Activated naive CD8-positive, alpha-beta T cell (primary cell): ENCODE results near the gene WDR70.
"Not testable (repeated sequence)": the region's sequence is repeated elsewhere in the genome, so short reads cannot be mapped to it uniquely, and the experiment has no call there.

Experiments used
- H3K27ac Mint-ChIP-seq: one replicate; pipeline ENCODE4 v1.8.0; 2021; ENCODE audit warnings: mixed read lengths
- H3K27me3 Mint-ChIP-seq: one replicate; pipeline ENCODE4 v1.8.0; 2021; ENCODE audit warnings: mixed read lengths
- H3K36me3 Mint-ChIP-seq: one replicate; pipeline ENCODE4 v1.8.0; 2021; ENCODE audit warnings: mixed read lengths
- H3K4me1 Mint-ChIP-seq: one replicate; pipeline ENCODE4 v1.8.0; 2021; ENCODE audit warnings: low read depth, mixed read lengths
- H3K4me3 Mint-ChIP-seq: one replicate; pipeline ENCODE4 v1.8.0; 2021; ENCODE audit warnings: mild to moderate bottlenecking, mixed read lengths
- H3K9me3 Mint-ChIP-seq: one replicate; pipeline ENCODE4 v1.8.0; 2021; ENCODE audit warnings: low read depth, mixed read lengths

The WDR70 gene

GRCh38 chr5:37672118-37672588 is 293.0 kb downstream of the WDR70 start:
- not testable (repeated sequence) for H3K27ac Mint-ChIP-seq, H3K27me3 Mint-ChIP-seq
- H3K36me3 Mint-ChIP-seq: peaks cover 18% of the 10 kb centered on the region

GRCh38 chr5:37674361-37674760 is 295.2 kb downstream of the WDR70 start:
- H3K4me1 Mint-ChIP-seq: peaks cover 26% of the 10 kb centered on the region
- H3K4me3 Mint-ChIP-seq, H3K9me3 Mint-ChIP-seq, H3K27me3 Mint-ChIP-seq, H3K27ac Mint-ChIP-seq: not testable (repeated sequence)
- H3K36me3 Mint-ChIP-seq: peaks cover 19% of the 10 kb centered on the region

More at GRCh38 chr5:37672118-37672588, 293.0 kb downstream of the WDR70 start:
- H3K4me1 Mint-ChIP-seq: peaks cover 26% of the 10 kb centered on the region
- H3K4me3 Mint-ChIP-seq, H3K9me3 Mint-ChIP-seq: not testable (repeated sequence)

GRCh38 chr5:37679326-37679725 is 300.2 kb downstream of the WDR70 start:
- Mint-ChIP-seq H3K9me3 (peaks cover 10% of the 10 kb centered on the region), H3K36me3 (peaks cover 47% of the 10 kb centered on the region)
- H3K4me1 Mint-ChIP-seq, H3K4me3 Mint-ChIP-seq, H3K27me3 Mint-ChIP-seq, H3K27ac Mint-ChIP-seq: not testable (repeated sequence)

GRCh38 chr5:37679903-37680302 is 300.8 kb downstream of the WDR70 start:
- H3K9me3 Mint-ChIP-seq: peaks cover 10% of the 10 kb centered on the region
- not testable (repeated sequence) for H3K27ac Mint-ChIP-seq, H3K4me3 Mint-ChIP-seq, H3K27me3 Mint-ChIP-seq, H3K4me1 Mint-ChIP-seq
- peaks cover 49% of the 10 kb centered on the region for H3K36me3 Mint-ChIP-seq

- H3K36me3 Mint-ChIP-seq: peaks cover 51% of the 10 kb centered on the region
- H3K4me3 Mint-ChIP-seq: no peak overlapping the region
- H3K4me1 Mint-ChIP-seq: peaks cover 7% of the 10 kb centered on the region
- H3K27ac Mint-ChIP-seq: no peak overlapping the region
- no peaks in the 10 kb centered on the region for H3K27me3 Mint-ChIP-seq
- peaks cover 10% of the 10 kb centered on the region for H3K9me3 Mint-ChIP-seq
Observed at GRCh38 chr5:37683072-37683471, 304.0 kb downstream of the WDR70 start.

- H3K27ac Mint-ChIP-seq: no peak overlapping the region
- H3K36me3 Mint-ChIP-seq: peaks cover 50% of the 10 kb centered on the region
- no peak overlapping the region for H3K4me3 Mint-ChIP-seq
Observed at GRCh38 chr5:37685211-37685610, 306.1 kb downstream of the WDR70 start.

GRCh38 chr5:37685816-37686215 is 306.7 kb downstream of the WDR70 start:
- no peaks in the 10 kb centered on the region for H3K27me3 Mint-ChIP-seq
- peaks cover 47% of the 10 kb centered on the region for H3K36me3 Mint-ChIP-seq

More at GRCh38 chr5:37685211-37685610, 306.1 kb downstream of the WDR70 start:
- Mint-ChIP-seq H3K9me3 (peaks cover 10% of the 10 kb centered on the region), H3K4me1 (peaks cover 4% of the 10 kb centered on the region), H3K27me3 (no peaks in the 10 kb centered on the region)

GRCh38 chr5:37688925-37689324 is 309.8 kb downstream of the WDR70 start:
- not testable (repeated sequence) for H3K4me1 Mint-ChIP-seq, H3K4me3 Mint-ChIP-seq, H3K27me3 Mint-ChIP-seq, H3K27ac Mint-ChIP-seq, H3K9me3 Mint-ChIP-seq
- peaks cover 24% of the 10 kb centered on the region for H3K36me3 Mint-ChIP-seq

More at GRCh38 chr5:37685816-37686215, 306.7 kb downstream of the WDR70 start:
- Mint-ChIP-seq H3K4me3 (no peak overlapping the region), H3K4me1 (peaks cover 2% of the 10 kb centered on the region), H3K27ac (no peak overlapping the region), H3K9me3 (peaks cover 10% of the 10 kb centered on the region)

GRCh38 chr5:37694333-37694732 is 315.2 kb downstream of the WDR70 start:
- peaks cover 23% of the 10 kb centered on the region for H3K36me3 Mint-ChIP-seq
- H3K27ac Mint-ChIP-seq, H3K9me3 Mint-ChIP-seq, H3K4me3 Mint-ChIP-seq, H3K27me3 Mint-ChIP-seq, H3K4me1 Mint-ChIP-seq: not testable (repeated sequence)

GRCh38 chr5:37694867-37695266 is 315.7 kb downstream of the WDR70 start:
- peaks cover 3% of the 10 kb centered on the region for H3K9me3 Mint-ChIP-seq
- H3K27ac Mint-ChIP-seq: no peak overlapping the region
- H3K4me3 Mint-ChIP-seq: no peak overlapping the region
- peaks cover 24% of the 10 kb centered on the region for H3K36me3 Mint-ChIP-seq
- H3K4me1 Mint-ChIP-seq: no peaks in the 10 kb centered on the region
- H3K27me3 Mint-ChIP-seq: no peaks in the 10 kb centered on the region

- no peaks in the 10 kb centered on the region for H3K4me1 Mint-ChIP-seq
- H3K9me3 Mint-ChIP-seq: peaks cover 3% of the 10 kb centered on the region
- no peak overlapping the region for H3K4me3 Mint-ChIP-seq
- no peaks in the 10 kb centered on the region for H3K27me3 Mint-ChIP-seq
- H3K36me3 Mint-ChIP-seq: peaks cover 25% of the 10 kb centered on the region
- H3K27ac Mint-ChIP-seq: no peak overlapping the region
Observed at GRCh38 chr5:37695647-37696046, 316.5 kb downstream of the WDR70 start.

- no peak overlapping the region for H3K4me3 Mint-ChIP-seq
- H3K27ac Mint-ChIP-seq: no peak overlapping the region
- H3K36me3 Mint-ChIP-seq: peaks cover 29% of the 10 kb centered on the region
- H3K9me3 Mint-ChIP-seq: peaks cover 3% of the 10 kb centered on the region
- no peaks in the 10 kb centered on the region for H3K27me3 Mint-ChIP-seq
- H3K4me1 Mint-ChIP-seq: no peaks in the 10 kb centered on the region
Observed at GRCh38 chr5:37696190-37697021, 317.3 kb downstream of the WDR70 start.

GRCh38 chr5:37701868-37702267 is 322.8 kb downstream of the WDR70 start:
- Mint-ChIP-seq H3K27ac (no peak overlapping the region), H3K4me3 (no peak overlapping the region), H3K27me3 (no peaks in the 10 kb centered on the region), H3K9me3 (no peaks in the 10 kb centered on the region), H3K36me3 (peaks cover 40% of the 10 kb centered on the region), H3K4me1 (no peaks in the 10 kb centered on the region)

- Mint-ChIP-seq H3K4me1 (no peaks in the 10 kb centered on the region), H3K9me3 (no peaks in the 10 kb centered on the region), H3K27me3 (no peaks in the 10 kb centered on the region), H3K4me3 (no peak overlapping the region), H3K36me3 (peaks cover 35% of the 10 kb centered on the region), H3K27ac (no peak overlapping the region)
Observed at GRCh38 chr5:37703841-37704241, 324.7 kb downstream of the WDR70 start.

- H3K27me3 Mint-ChIP-seq: no peaks in the 10 kb centered on the region
- H3K4me3 Mint-ChIP-seq: no peak overlapping the region
- H3K4me1 Mint-ChIP-seq: no peaks in the 10 kb centered on the region
- no peak overlapping the region for H3K27ac Mint-ChIP-seq
- H3K36me3 Mint-ChIP-seq: peaks cover 32% of the 10 kb centered on the region
- H3K9me3 Mint-ChIP-seq: no peaks in the 10 kb centered on the region
Observed at GRCh38 chr5:37704406-37704805, 325.3 kb downstream of the WDR70 start.

GRCh38 chr5:37709020-37709419 is 329.9 kb downstream of the WDR70 start:
- no peak overlapping the region for H3K4me3 Mint-ChIP-seq
- no peaks in the 10 kb centered on the region for H3K27me3 Mint-ChIP-seq
- H3K36me3 Mint-ChIP-seq: peaks cover 26% of the 10 kb centered on the region
- no peak overlapping the region for H3K27ac Mint-ChIP-seq
- no peaks in the 10 kb centered on the region for H3K4me1 Mint-ChIP-seq
- H3K9me3 Mint-ChIP-seq: no peaks in the 10 kb centered on the region
